OCI-LY1 (cell line): ENCODE results near the gene ZBTB7C.

Experiments
- H2AFZ ChIP-seq: fragments of 200-600 bp; sonication (generic), shearing (Covaris generic); 2 replicates; pipeline ENCODE4 v1.6.0; 2014; ENCODE audit warnings: antibody characterized with exemption, mild to moderate bottlenecking, low read length
- H3F3A ChIP-seq: fragments of 200-600 bp; sonication (generic), shearing (Covaris generic); 2 replicates; pipeline ENCODE4 v1.6.0; 2014; ENCODE audit warnings: mild to moderate bottlenecking, antibody characterized with exemption, low read length, moderate library complexity; ENCODE audit not compliant: insufficient read depth
- H3K27ac ChIP-seq: fragments of 200-600 bp; sonication (generic); 2 replicates; pipeline ENCODE4 v1.5.1; 2014; ENCODE audit warnings: low read length, mixed run types, mild to moderate bottlenecking, low read depth; ENCODE audit not compliant: poor library complexity, severe bottlenecking
- H3K27me3 ChIP-seq: fragments of 200-600 bp; sonication (generic); 2 replicates; pipeline ENCODE4 v1.6.0; 2014; ENCODE audit warnings: antibody characterized with exemption, mild to moderate bottlenecking, low read length, moderate library complexity; ENCODE audit not compliant: insufficient read depth
- H3K36me3 ChIP-seq: fragments of 200-600 bp; sonication (generic); 2 replicates; pipeline ENCODE4 v1.6.1; 2014; ENCODE audit warnings: mild to moderate bottlenecking, antibody characterized with exemption, low read length, moderate library complexity, mixed read lengths; ENCODE audit not compliant: insufficient read depth
- H3K4me1 ChIP-seq: fragments of 200-600 bp; sonication (generic); 2 replicates; pipeline ENCODE4 v1.5.1; 2014; ENCODE audit warnings: mild to moderate bottlenecking, low read length, moderate library complexity; ENCODE audit not compliant: insufficient read depth, severe bottlenecking
- H3K4me2 ChIP-seq: fragments of 200-600 bp; sonication (generic), shearing (Covaris generic); 2 replicates; pipeline ENCODE4 v1.6.1; 2014; ENCODE audit warnings: low read length
- H3K4me3 ChIP-seq: fragments of 200-600 bp; sonication (generic); 2 replicates; pipeline ENCODE4 v1.5.1; 2014; ENCODE audit warnings: low read length, low read depth, mild to moderate bottlenecking, mixed read lengths; ENCODE audit not compliant: poor library complexity, severe bottlenecking
- H3K79me2 ChIP-seq: fragments of 200-600 bp; shearing (Covaris generic); 2 replicates; pipeline ENCODE4 v1.6.1; 2016; ENCODE audit warnings: mixed run types, low read length, mixed read lengths; ENCODE audit not compliant: insufficient read depth
- H3K9ac ChIP-seq: fragments of 200-600 bp; sonication (generic), shearing (Covaris generic); 2 replicates; pipeline ENCODE4 v1.6.1; 2014; ENCODE audit warnings: mild to moderate bottlenecking, low read length, mixed read lengths
- H3K9me2 ChIP-seq: fragments of 200-600 bp; sonication (generic), shearing (Covaris generic); 2 replicates; pipeline ENCODE4 v1.6.1; 2014; ENCODE audit warnings: low read depth, mild to moderate bottlenecking, low read length, mixed read lengths
- H3K9me3 ChIP-seq: fragments of 200-600 bp; shearing (Covaris generic); 2 replicates; pipeline ENCODE4 v1.6.1; 2014; ENCODE audit warnings: low read length, mixed read lengths
- H4K20me1 ChIP-seq: fragments of 200-600 bp; sonication (generic), shearing (Covaris generic); 2 replicates; pipeline ENCODE4 v1.6.0; 2016; ENCODE audit warnings: mild to moderate bottlenecking, low read length; ENCODE audit not compliant: insufficient read depth
- CTCF ChIP-seq: fragments of 200-600 bp; sonication (generic), shearing (Covaris generic); IDR thresholded peaks from 2 replicates; pipeline ENCODE4 v1.5.1; 2017; ENCODE audit warnings: mild to moderate bottlenecking, antibody characterized with exemption, low read length, moderate library complexity, mixed read lengths
- EZH2 ChIP-seq: fragments of 200-600 bp; sonication (generic), shearing (Covaris generic); IDR thresholded peaks from 2 replicates; pipeline ENCODE4 v1.8.0; 2017; ENCODE audit warnings: borderline replicate concordance, mixed run types, mild to moderate bottlenecking, antibody characterized with exemption, low read length, moderate library complexity, mixed read lengths

Gene ZBTB7C

GRCh38 chr18:48203288-48203945 is 205.8 kb downstream of the ZBTB7C start:
- Histone ChIP-seq H3K27ac (no peak overlapping the region), H3K9me2 (no peaks in the 10 kb centered on the region), H3K27me3 (no peaks in the 10 kb centered on the region), H4K20me1 (no peaks in the 10 kb centered on the region), H3K9me3 (no peaks in the 10 kb centered on the region), H3K4me2 (no peak overlapping the region), H2AFZ (no peak overlapping the region), H3K79me2 (no peaks in the 10 kb centered on the region), H3K4me3 (no peak overlapping the region), H3K4me1 (no peaks in the 10 kb centered on the region), H3K9ac (no peak overlapping the region), H3F3A (no peaks in the 10 kb centered on the region), H3K36me3 (no peaks in the 10 kb centered on the region)
- no peak for TF ChIP-seq EZH2
- TF ChIP-seq CTCF: no peak

- no peaks in the 10 kb centered on the region for H3K79me2 ChIP-seq
- TF ChIP-seq EZH2: no peak
- TF ChIP-seq CTCF: no peak
These were observed 206.6 kb downstream of the ZBTB7C start for GRCh38 chr18:48202350-48203260.

GRCh38 chr18:48202006-48202348 is 207.2 kb downstream of the ZBTB7C start:
- Histone ChIP-seq H3F3A (no peaks in the 10 kb centered on the region), H4K20me1 (no peaks in the 10 kb centered on the region), H2AFZ (no peak overlapping the region), H3K9me3 (no peaks in the 10 kb centered on the region), H3K36me3 (no peaks in the 10 kb centered on the region), H3K27ac (no peak overlapping the region), H3K4me1 (no peaks in the 10 kb centered on the region), H3K4me3 (no peak overlapping the region), H3K9ac (no peak overlapping the region), H3K79me2 (no peaks in the 10 kb centered on the region), H3K9me2 (no peaks in the 10 kb centered on the region), H3K27me3 (no peaks in the 10 kb centered on the region; the same call in 1 of the 2 replicates), H3K4me2 (no peak overlapping the region)
- TF ChIP-seq EZH2: no peak
- TF ChIP-seq CTCF: no peak

More at GRCh38 chr18:48202350-48203260, 206.6 kb downstream of the ZBTB7C start:
- Histone ChIP-seq H3K9me3 (no peaks in the 10 kb centered on the region), H3K4me2 (no peak overlapping the region), H3K27ac (no peak overlapping the region), H3K9ac (no peak overlapping the region), H3K36me3 (no peaks in the 10 kb centered on the region), H3K9me2 (no peaks in the 10 kb centered on the region), H2AFZ (no peak overlapping the region), H4K20me1 (no peaks in the 10 kb centered on the region), H3F3A (no peaks in the 10 kb centered on the region), H3K27me3 (no peaks in the 10 kb centered on the region), H3K4me1 (no peaks in the 10 kb centered on the region), H3K4me3 (no peak overlapping the region)
